ENCODE results near the gene PTPN9. TPM values are rescaled to one million over a fixed set of nuclear protein-coding genes. Genes with fewer than 3 reads are reported as not detected.
"Not testable (repeated sequence)": the region's sequence is repeated elsewhere in the genome, so short reads cannot be mapped to it uniquely, and the experiment has no call there.

The PTPN9 gene
- 9.2 TPM for total RNA-seq

DNA sequence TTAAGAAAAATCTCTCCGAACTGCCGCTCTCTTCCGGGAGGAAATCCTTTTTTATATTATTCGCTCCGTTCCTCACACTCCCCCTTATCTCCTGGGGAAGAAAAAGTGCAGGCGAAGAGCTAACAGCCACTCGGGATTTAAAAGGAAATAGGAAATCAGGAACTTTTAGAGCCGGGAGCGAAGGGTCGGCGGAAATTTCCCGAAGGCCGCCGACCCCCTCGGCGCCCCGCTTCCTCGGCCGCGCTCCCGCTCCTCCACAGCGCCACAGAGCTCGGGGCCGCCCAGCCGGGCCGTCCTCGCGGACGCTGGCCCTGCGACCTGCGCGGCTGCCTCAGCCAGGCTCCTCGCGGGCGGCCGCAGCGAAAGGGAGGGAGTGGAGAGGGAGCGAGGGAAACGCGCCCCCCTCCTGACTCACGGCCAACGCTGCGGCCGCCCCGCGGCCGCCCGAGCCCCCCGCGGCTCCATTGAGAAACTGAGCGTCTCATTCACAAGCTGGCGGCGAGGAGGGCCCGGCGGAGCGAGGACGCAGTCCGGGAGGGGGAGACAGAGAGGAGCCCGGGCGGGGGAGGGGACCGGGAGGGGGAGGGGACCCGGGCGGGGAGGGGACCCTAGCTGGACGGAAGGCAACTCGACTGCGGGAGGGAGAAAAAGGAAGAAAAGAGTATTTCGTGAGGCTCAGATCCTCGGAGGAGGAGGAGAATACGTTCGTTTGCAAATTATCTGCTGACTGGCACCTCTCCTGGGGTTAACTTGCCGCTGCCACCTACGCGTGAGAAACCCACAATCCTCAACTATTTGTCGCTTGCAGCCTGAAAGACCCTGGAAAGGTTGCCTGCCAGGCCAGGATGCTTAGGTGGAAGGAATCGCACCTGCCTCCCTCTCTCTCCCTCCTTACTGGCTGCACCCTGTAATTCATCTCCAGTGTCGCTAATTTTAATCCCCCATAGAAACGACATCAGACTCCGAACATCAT lies at the start of gene PTPN9:
Gene PTPN9 (minus strand): TSS at position 368 of the 973 bp plus-strand sequence. CDS start 539 bp downstream, outside the sequence.
- ATAC-seq = peak; percentile 88
- peak; percentile 81 for DNase-seq (ENCODE audit: low spot score)

DNA sequence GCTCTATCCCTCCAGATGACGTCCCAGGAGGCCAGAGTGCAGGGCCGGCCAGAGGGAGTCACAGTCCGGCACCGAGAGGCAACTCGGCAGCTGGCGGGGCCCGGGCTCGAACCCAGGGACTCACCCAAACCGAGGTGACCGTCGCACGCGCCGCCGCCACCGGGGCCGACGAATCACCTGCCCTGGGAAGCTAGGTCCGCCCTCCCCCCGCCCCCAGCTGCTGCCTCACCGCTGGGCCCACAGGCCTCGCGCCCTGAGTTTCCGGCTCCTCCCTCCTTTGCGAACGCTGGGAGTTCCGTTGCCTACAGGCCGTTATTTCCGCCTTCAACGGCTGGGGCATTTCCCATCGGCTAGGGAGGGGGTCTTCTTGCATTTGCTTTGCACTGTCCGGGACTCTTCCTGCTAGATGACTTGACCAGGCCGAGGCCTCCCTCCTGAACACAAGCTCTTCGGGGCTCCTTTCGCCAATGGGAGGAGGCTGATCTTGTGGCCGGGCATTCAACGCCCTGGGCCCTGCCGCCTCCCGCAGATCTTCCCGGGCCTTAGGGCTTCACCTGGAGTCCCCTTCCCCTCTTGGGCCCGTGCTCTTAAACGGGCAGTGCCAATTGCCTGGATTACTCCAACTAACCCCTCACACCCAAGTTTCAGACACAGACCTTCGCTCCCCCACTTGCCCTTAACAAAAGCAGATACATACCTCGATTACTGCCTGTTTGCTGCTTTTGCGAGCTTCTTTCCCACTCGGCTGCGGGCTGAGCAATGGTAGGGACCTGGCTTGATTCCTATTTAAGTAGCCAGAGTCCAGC lies 46.6 kb upstream of the PTPN9 start, which contains the start of gene SNUPN:
Gene SNUPN (minus strand): TSS at position 184 of the 806 bp plus-strand sequence. CDS start 4,674 bp downstream, outside the sequence.
- DNase-seq (ENCODE audit: low spot score) = peak; percentile 95
- ATAC-seq = peak; percentile 96

- DNase-seq (ENCODE audit: low spot score) (no peak), ATAC-seq (no peak)
Measured at GRCh38 chr15:75622505-75622904, 43.4 kb upstream of the PTPN9 start.

DNA sequence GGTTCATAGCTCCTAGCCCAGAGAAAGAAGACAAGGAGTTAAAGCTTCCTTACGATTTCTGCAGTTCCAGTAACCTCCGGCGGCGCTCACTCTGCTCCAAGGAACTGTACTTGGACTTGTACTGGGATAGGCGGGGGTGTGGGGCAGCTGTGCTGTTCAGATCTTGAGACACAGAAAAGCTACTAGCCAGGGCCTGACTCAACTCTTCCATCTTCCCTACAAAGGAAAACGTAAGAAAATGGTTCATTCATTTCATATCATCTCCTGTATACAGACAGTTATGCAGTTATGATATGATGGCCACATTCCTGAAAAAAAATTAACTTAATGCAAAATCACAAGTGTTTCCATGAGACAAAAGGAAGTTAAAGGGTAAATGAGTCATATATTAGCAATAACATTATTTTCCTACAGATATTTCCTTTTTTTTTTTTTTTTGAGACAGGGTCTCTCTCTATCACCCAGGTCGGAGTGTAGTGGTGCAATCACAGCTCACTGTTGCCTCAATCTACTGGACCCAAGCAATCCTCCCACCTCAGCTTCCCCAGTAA lies 41.8 kb upstream of the PTPN9 start:
- no peak for ATAC-seq
- DNase-seq (ENCODE audit: low spot score) = no peak

GRCh38 chr15:75620058-75620820 lies 41.1 kb upstream of the PTPN9 start:
- ATAC-seq (no peak), DNase-seq (ENCODE audit: low spot score) (no peak)

DNA sequence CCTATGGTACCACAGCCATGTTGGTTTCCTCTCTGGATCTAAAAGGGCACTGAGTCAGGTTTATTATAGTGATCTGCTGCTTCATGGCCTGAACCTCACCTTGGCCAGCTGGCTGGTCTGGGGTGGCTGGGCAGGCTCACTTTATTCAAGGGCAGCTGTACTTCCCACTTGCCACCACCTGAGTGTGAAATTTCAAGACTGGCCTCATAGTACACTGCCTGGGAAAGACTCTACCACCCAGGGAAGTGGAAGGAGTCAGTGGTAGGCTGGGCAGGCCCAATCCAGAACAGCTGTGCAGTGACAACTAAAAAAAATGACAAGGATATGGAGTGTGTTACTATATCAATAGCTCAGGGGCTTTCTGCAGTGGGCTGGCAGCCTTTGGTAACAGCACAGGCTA lies 37.7 kb upstream of the PTPN9 start:
- DNase-seq (ENCODE audit: low spot score) (no peak), ATAC-seq (no peak)

GRCh38 chr15:75606711-75607699 lies 27.9 kb upstream of the PTPN9 start:
- ATAC-seq (no peak), DNase-seq (ENCODE audit: low spot score) (no peak)

DNA sequence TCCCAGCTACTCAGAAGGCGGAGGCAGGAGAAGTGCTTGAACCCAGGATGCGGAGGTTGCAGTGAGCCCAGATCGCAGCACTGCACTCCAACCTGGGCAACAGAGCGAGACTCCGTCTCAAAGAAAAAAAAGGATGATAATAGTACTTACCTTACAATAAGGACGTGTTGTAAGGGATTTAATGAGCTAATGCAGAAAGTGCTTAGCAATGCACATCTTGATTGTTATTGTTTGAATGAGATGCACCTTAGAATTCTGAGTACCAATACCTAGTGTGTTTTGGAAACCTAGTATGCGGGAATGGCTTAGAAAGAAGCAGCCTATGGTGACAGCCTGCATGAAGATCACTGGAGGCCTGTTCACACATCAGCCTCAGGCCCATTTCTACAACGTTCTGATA lies 26.9 kb upstream of the PTPN9 start:
- DNase-seq (ENCODE audit: low spot score) (no peak), ATAC-seq (no peak)

GRCh38 chr15:75599401-75599800 lies 20.3 kb upstream of the PTPN9 start:
- DNase-seq (ENCODE audit: low spot score) (no peak), ATAC-seq (no peak)

- ATAC-seq (no peak), DNase-seq (ENCODE audit: low spot score) (no peak)
Measured at GRCh38 chr15:75598361-75598760, 19.2 kb upstream of the PTPN9 start.

DNA sequence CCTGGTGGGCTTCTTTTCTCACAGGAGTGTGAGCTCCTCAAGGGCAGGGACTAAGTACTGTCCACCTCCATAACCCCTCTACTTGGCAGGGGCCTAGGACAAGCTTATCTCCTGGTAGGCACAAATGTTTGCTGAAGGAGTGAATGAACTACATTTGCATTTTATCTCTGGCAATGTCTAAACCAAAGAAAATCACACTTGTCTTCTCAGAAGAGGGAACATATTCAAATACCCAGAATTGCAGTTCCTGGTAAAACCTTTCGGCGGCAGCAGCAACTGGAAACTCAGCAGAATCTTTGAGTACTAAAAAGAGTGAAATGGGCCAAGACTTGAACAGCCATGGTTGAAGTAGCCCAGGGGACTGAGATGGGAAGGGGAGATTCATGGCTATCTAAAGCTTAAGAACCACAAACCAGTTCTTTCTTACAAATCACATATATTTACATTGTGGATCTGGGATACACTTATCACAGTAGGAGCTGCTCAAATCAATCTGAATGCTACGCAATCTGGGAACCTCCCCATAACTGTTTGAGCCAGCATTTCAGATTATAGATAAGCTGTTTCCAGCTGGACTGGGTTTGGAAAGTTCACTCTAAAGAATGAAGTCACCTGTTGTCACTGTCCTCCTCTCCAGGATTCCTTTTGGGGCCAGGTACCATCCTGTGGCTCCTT lies 18.7 kb upstream of the PTPN9 start:
- peak; percentile 91 for ATAC-seq

GRCh38 chr15:75596703-75597345 lies 17.7 kb upstream of the PTPN9 start:
- DNase-seq (ENCODE audit: low spot score) (no peak), ATAC-seq (peak; percentile 31)

More for the DNA sequence above, 18.7 kb upstream of the PTPN9 start:
- peak; percentile 49 for DNase-seq (ENCODE audit: low spot score)

DNA sequence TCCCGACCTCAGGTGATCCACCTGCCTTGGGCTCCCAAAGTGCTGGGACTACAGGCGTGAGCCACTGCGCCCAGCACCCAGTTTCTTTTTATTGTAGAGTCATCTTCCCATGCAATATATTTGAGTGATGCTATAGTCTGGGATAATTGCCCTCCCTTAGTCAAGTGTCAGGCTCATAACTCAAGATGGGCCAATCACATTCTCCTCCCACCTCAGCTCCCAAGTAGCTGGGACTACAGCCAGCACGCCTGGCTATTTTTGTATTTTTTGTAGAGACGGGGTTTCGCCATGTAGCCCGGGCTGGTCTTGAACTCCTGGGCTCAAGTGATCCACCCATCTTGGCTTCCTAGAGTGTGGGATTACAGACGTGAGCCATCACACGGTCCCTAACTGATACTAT lies 15.2 kb upstream of the PTPN9 start:
- no peak for DNase-seq (ENCODE audit: low spot score)
- ATAC-seq = no peak

- DNase-seq (ENCODE audit: low spot score) (no peak), ATAC-seq (no peak)
Measured at GRCh38 chr15:75591655-75592364, 12.7 kb upstream of the PTPN9 start.

GRCh38 chr15:75590239-75590638 lies 11.1 kb upstream of the PTPN9 start:
- ATAC-seq = no peak
- no peak for DNase-seq (ENCODE audit: low spot score)

GRCh38 chr15:75589071-75589470 lies 10.0 kb upstream of the PTPN9 start:
- DNase-seq (ENCODE audit: low spot score) (no peak), ATAC-seq (no peak)

DNA sequence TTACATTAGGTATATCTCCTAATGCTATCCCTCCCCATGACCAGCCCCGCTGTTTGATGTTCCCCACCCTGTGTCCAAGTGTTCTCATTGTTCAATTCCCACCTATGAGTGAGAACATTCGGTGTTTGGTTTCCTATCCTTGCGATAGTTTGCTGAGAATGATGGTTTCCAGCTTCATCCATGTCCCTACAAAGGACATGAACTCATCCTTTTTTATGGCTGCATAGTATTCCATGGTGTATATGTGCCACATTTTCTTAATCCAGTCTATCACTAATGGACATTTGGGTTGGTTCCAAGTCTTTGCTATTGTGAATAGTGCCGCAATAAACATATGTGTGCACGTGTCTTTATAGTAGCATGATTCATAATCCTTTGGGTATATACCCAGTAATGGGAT lies 7.3 kb upstream of the PTPN9 start:
- DNase-seq (ENCODE audit: low spot score); ATAC-seq: not testable (repeated sequence)

DNA sequence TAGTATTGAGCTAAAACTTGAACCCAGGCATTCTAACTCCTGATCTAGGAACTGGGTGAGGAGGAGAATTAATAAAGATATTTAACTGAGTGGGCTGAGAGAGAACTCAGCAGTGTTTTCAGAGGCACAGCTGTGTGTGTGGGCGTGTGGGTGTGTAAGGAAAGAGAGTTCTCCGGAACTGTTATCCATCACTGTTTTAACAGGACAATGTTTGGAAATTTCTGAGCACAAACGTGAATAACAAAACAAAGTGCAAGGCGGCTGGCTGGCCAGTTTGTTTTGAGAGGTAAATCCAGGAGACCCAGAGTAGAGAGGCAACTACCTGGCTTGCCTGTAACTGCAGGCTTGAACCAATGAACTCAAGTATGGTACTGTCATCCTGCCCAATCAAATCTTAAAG lies 5.0 kb upstream of the PTPN9 start:
- DNase-seq (ENCODE audit: low spot score) = no peak
- ATAC-seq = no peak

Data from left lobe of liver (tissue), 2 donors.